Measurements from ENCODE around the gene PIAS4. TPM values are rescaled to one million over a fixed set of nuclear protein-coding genes. Genes with fewer than 3 reads are reported as not detected.

Gene PIAS4
- total and polyA plus RNA-seq, 9 of the 15 experiments (the other 6 are each of a cell fraction or from before 2014, with no cell fraction given): 0.27 to 34.9 (median 14.4) TPM

DNA sequence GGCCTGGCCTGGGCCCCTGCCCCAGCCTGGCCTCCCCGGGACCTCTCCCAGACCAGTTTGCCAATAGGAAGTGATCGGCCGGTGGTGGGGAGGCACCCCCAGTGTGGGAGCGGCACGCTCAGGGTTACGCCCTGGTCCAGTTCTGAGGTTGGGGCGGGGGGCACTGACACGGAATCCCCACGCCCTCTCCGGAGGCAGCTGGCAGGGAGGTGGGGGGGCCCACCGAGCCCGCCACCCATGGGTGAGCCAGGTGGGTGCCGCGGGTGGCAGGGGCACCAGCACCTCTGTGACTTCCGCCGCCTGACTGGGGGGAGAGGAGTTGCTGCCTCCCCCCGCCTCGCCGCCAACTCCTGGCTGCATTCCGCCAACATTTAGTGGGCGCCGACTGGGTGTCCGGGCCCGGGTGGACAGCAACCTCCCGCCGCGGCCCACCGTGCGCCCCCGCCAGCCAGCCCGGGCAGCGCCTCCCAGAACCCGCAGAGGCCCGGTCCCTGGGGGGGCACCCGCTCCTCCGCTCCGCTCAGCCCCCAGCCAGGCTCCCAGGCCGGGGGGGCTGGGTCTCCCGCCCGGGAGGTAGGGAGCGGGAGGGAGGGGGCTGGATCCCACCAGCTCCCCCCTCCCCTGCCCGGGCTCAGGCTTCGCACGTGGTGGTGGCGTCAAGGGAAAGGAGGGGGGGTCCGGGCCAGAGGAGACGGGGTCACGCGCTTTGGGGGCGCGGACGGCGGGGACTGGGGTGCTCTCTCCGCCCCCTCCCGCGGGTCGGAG lies 57.1 kb downstream of the PIAS4 start (continued):
- TF ChIP-seq NEUROD1 (IDR thresholded peaks at IDR 0.05; ENCODE audit: borderline replicate concordance, low read depth, low read length, partially characterized antibody) (no peak), COPS2 (conservative IDR thresholded peaks at IDR 0.05) (no peak), TAF9B (IDR thresholded peaks at IDR 0.05; ENCODE audit: partially characterized antibody) (no peak), ZNF24 (IDR thresholded peaks at IDR 0.05) (no peak), FOXM1 (IDR thresholded peaks at IDR 0.05; ENCODE audit: low read depth) (no peak), FOXM1 (CRISPR knock-in tag; IDR thresholded peaks at IDR 0.05; ENCODE audit: low read depth) (no peak), JUN (IDR thresholded peaks at IDR 0.05; ENCODE audit: borderline replicate concordance, low read depth, low read length) (no peak), JUN (CRISPR knock-in tag; IDR thresholded peaks at IDR 0.05; ENCODE audit: borderline replicate concordance) (0 out of 2 replicates have a peak, but pooled peaks have one; percentile 30), SNRNP70 (optimal IDR thresholded peaks at IDR 0.05; ENCODE audit: low read depth, low read length) (no peak), GTF2F1 (IDR thresholded peaks at IDR 0.05; ENCODE audit: low read depth, low read length) (no peak), CREM (IDR thresholded peaks at IDR 0.05; ENCODE audit: low read depth) (peak; percentile 43; the same call in 1 of the 2 replicates)
- TF ChIP-seq, protein P1, sequence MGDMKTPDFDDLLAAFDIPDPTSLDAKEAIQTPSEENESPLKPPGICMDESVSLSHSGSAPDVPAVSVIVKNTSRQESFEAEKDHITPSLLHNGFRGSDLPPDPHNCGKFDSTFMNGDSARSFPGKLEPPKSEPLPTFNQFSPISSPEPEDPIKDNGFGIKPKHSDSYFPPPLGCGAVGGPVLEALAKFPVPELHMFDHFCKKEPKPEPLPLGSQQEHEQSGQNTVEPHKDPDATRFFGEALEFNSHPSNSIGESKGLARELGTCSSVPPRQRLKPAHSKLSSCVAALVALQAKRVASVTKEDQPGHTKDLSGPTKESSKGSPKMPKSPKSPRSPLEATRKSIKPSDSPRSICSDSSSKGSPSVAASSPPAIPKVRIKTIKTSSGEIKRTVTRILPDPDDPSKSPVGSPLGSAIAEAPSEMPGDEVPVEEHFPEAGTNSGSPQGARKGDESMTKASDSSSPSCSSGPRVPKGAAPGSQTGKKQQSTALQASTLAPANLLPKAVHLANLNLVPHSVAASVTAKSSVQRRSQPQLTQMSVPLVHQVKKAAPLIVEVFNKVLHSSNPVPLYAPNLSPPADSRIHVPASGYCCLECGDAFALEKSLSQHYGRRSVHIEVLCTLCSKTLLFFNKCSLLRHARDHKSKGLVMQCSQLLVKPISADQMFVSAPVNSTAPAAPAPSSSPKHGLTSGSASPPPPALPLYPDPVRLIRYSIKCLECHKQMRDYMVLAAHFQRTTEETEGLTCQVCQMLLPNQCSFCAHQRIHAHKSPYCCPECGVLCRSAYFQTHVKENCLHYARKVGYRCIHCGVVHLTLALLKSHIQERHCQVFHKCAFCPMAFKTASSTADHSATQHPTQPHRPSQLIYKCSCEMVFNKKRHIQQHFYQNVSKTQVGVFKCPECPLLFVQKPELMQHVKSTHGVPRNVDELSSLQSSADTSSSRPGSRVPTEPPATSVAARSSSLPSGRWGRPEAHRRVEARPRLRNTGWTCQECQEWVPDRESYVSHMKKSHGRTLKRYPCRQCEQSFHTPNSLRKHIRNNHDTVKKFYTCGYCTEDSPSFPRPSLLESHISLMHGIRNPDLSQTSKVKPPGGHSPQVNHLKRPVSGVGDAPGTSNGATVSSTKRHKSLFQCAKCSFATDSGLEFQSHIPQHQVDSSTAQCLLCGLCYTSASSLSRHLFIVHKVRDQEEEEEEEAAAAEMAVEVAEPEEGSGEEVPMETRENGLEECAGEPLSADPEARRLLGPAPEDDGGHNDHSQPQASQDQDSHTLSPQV (IDR thresholded peaks at IDR 0.05): peak; percentile 37; the same call in 1 of the 2 replicates
- TF ChIP-seq, protein P2, sequence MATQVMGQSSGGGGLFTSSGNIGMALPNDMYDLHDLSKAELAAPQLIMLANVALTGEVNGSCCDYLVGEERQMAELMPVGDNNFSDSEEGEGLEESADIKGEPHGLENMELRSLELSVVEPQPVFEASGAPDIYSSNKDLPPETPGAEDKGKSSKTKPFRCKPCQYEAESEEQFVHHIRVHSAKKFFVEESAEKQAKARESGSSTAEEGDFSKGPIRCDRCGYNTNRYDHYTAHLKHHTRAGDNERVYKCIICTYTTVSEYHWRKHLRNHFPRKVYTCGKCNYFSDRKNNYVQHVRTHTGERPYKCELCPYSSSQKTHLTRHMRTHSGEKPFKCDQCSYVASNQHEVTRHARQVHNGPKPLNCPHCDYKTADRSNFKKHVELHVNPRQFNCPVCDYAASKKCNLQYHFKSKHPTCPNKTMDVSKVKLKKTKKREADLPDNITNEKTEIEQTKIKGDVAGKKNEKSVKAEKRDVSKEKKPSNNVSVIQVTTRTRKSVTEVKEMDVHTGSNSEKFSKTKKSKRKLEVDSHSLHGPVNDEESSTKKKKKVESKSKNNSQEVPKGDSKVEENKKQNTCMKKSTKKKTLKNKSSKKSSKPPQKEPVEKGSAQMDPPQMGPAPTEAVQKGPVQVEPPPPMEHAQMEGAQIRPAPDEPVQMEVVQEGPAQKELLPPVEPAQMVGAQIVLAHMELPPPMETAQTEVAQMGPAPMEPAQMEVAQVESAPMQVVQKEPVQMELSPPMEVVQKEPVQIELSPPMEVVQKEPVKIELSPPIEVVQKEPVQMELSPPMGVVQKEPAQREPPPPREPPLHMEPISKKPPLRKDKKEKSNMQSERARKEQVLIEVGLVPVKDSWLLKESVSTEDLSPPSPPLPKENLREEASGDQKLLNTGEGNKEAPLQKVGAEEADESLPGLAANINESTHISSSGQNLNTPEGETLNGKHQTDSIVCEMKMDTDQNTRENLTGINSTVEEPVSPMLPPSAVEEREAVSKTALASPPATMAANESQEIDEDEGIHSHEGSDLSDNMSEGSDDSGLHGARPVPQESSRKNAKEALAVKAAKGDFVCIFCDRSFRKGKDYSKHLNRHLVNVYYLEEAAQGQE (IDR thresholded peaks at IDR 0.05; ENCODE audit: borderline replicate concordance): 0 out of 2 replicates have a peak, but pooled peaks have one; percentile 4
- TF ChIP-seq, protein P2 (CRISPR knock-in tag; IDR thresholded peaks at IDR 0.05; ENCODE audit: low read depth): no peak
